ENCODE data around the gene CXXC1.

Gene CXXC1

GRCh38 chr18:50307738-50308470 is 20.4 kb upstream of the CXXC1 start:
- TF ChIP-seq CTCF (IDR thresholded peaks at IDR 0.05; ENCODE audit: insufficient read depth, low read depth, low read length, missing control alignments), result no peak
- peak; percentile 97 for DNase-seq (ENCODE audit: low read depth)
- H3K4me3 ChIP-seq (ENCODE audit: low read depth, low read length), result peak overlapping the region; percentile 65

DNA sequence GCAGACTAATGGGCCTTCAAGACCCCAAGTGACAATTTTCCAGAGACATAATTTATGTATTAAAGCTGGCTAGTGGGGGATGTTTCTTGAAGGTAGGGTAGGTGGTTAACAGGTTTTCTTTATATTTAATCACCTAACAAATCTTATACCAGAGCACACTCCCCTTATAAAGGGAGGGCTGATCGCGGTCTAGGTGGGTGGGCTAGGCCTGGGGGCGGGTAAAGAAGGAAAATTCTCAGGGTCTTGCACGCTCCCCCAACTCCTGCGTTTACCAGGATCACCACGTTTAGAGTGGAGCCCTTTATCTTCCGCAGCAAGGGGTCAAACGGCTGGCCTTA is 19.9 kb upstream of the CXXC1 start:
- H3K4me3 ChIP-seq (ENCODE audit: low read depth, low read length), result peak overlapping the region; percentile 65
- no peak for DNase-seq (ENCODE audit: low read depth)
- TF ChIP-seq CTCF (IDR thresholded peaks at IDR 0.05; ENCODE audit: insufficient read depth, low read depth, low read length, missing control alignments), result no peak

DNA sequence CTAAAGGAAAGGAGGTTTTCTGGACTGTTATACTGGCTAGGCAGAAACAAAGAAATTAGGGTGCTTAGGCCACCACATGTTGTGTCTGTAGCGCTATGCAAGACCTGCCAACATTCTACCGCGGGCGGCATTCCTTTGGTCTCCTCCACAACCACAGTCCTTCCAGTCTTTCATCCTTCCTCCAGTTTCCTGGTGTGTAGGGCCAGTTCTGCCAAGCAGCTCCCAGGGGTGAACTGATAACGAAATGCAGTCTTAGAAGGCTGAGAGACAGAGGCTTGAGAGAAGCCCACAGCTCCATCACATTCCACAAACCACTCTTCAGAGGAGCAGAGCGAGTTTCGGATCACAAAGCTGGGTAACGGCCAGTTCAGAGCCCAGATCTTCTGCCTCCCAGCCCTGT is 19.5 kb upstream of the CXXC1 start:
- no peak for DNase-seq (ENCODE audit: low read depth)
- H3K4me3 ChIP-seq (ENCODE audit: low read depth, low read length), result peak overlapping the region; percentile 65
- no peak for TF ChIP-seq CTCF (IDR thresholded peaks at IDR 0.05; ENCODE audit: insufficient read depth, low read depth, low read length, missing control alignments)

DNA sequence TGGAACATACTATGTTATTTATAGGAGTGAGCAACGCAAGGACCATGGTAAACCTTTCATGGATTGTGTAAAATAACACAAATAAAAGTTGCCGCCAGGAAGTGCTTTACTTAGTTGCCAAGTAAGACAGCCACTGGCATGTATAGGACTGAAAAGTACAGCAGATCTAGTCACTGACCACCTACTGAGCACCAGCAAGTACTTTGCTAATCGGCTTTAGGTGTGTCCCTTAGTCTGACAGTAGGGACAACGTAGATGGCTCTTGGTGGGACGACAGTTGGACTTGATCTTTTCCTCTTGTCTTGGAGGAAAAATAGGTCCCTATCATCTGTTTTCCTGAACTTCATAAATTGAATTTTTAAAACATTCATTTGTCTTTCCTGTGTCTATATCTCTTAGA is 13.6 kb upstream of the CXXC1 start:
- no peak for TF ChIP-seq CTCF (IDR thresholded peaks at IDR 0.05; ENCODE audit: insufficient read depth, low read depth, low read length, missing control alignments)
- H3K4me3 ChIP-seq (ENCODE audit: low read depth, low read length), result no peak overlapping the region
- no peak for DNase-seq (ENCODE audit: low read depth)

DNA sequence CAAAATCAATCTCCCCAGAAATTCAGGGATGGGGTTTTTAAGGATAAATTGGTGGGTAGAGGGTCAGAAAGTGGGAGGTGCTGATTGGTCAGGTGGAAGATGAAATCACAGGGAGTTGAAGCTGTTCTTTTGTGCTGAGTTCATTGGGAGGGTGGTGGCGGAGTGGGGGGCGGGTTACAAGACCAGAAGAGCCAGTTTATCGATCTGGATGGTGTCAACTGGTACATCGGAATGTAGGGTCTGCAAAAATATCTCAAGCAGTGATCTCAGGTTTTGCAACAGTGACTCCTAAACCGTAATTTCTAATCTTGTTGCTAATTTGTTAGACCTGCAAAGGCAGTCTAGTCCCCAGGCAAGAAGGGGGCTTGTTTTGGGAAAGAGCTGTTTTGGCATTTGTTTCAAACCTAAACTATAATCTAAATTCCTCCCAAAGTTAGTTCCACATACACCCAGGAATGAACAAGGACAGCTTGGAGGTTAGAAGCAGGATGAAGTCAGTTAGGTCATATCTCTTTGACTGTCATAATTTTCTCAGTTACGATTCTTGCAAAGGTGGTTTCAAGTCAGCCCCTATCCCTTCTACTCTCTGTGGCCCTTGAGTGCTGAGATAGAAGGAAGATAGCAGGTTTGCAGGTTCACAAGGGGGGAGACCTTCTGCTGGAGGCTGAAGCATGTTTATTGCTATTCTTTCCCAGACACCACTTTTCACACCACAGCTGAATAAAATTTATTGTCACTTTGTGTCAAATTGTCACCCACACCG is 12.3 kb upstream of the CXXC1 start:
- no peak for TF ChIP-seq CTCF (IDR thresholded peaks at IDR 0.05; ENCODE audit: insufficient read depth, low read depth, low read length, missing control alignments)
- no peak for DNase-seq (ENCODE audit: low read depth)
- H3K4me3 ChIP-seq (ENCODE audit: low read depth, low read length), result no peak overlapping the region

DNA sequence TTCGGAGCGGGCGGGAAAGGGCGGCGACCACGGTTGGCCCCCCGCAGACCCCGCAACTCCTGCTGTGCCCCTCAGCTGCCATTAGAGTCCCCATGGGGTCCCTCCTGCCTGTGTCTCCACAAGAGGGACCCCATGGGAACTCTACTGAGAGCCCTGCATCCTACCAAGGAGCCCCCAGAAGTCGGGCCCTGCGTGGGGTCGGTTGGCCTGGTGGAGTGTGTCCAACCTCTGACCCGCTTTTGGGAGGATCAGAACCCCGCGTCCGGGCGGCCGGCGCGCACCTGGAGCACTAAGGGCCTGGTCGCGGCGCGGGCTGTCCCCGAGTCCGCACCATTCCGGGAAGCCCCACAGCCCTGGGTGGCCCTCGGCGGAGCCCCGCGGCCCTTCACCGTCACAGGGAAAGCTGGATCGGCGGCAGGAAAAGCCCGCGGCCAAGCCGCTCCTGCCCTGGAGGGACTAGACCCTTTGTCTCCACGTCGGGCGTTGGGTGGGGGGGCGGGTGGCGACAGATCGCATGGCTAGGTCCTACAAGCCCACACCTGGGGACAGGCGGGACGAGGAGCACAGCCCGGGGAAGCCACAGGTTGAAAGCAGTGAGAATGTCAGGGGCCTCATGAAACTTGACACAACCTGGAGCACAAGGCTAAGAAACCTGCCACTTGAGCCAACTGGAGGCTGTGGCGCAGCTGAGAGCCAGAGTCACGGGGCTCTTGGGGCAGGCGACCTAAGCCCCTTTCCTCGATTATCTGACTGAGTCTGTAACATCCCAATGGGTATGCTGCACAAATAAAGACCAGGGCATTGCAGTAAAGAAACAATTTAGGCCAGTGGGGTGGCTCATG is 11.2 kb upstream of the CXXC1 start:
- no peak for TF ChIP-seq CTCF (IDR thresholded peaks at IDR 0.05; ENCODE audit: insufficient read depth, low read depth, low read length, missing control alignments)
- H3K4me3 ChIP-seq (ENCODE audit: low read depth, low read length), result peak overlapping the region; percentile 15
- DNase-seq (ENCODE audit: low read depth), result no peak

All from GM12865 (cell line).